A673 (cell line): Measurements from ENCODE around the gene COG2. TPM values are rescaled to one million over a fixed set of nuclear protein-coding genes. Genes with fewer than 3 reads are reported as not detected.

Experiments used
- BruUV-seq: library from RNA; stranded (reverse); fragments of 400-500 nt; replicated peaks from 2 replicates; lab custom pipeline; 2021; lab: Mats Ljungman, UMichigan
- CTCF ChIA-PET: fragments of 300-600 bp; sonication (Branson Sonifier 250); formaldehyde crosslinking; loops from one replicate; lab custom pipeline; 2022; ENCODE audit warnings: antibody characterized with exemption; lab: Charles Lee
- POLR2A ChIA-PET: fragments of 300-600 bp; sonication (Branson Sonifier 250); formaldehyde crosslinking; loops from one replicate; lab custom pipeline; 2022; ENCODE audit warnings: antibody characterized with exemption; ENCODE audit not compliant: low non-redundant PET; lab: Charles Lee
- DNase-seq: peaks from one replicate; pipeline ENCODE4 v3.0.0-alpha.2; 2015; ENCODE audit warnings: low spot score
- H3K27ac ChIP-seq: fragments of 200-600 bp; sonication (generic); 2 replicates; pipeline ENCODE4 v1.5.1; 2016; ENCODE audit warnings: mixed run types, low read depth, mild to moderate bottlenecking, mixed read lengths, antibody characterized with exemption, low read length; ENCODE audit not compliant: poor library complexity, severe bottlenecking
- H3K27me3 ChIP-seq: fragments of 200-600 bp; sonication (generic); replicated peaks from 2 replicates; pipeline ENCODE4 v1.6.1; 2017; ENCODE audit warnings: mixed run types, low read depth, mild to moderate bottlenecking, mixed read lengths, antibody characterized with exemption, low read length; ENCODE audit not compliant: insufficient read depth, poor library complexity
- H3K36me3 ChIP-seq: fragments of 200-600 bp; sonication (generic); 2 replicates; pipeline ENCODE4 v1.6.1; 2016; ENCODE audit warnings: mixed run types, mild to moderate bottlenecking, mixed read lengths, antibody characterized with exemption, low read length; ENCODE audit not compliant: insufficient read depth, poor library complexity, severe bottlenecking
- H3K4me1 ChIP-seq: fragments of 200-600 bp; sonication (generic); 2 replicates; pipeline ENCODE4 v1.6.1; 2017; ENCODE audit warnings: mixed run types, mild to moderate bottlenecking, mixed read lengths, antibody characterized with exemption, low read length; ENCODE audit not compliant: insufficient read depth, poor library complexity, severe bottlenecking
- H3K4me3 ChIP-seq: fragments of 200-600 bp; sonication (generic); 2 replicates; pipeline ENCODE4 v1.5.1; 2016; ENCODE audit warnings: low read depth, mixed run types, mild to moderate bottlenecking, mixed read lengths, low read length; ENCODE audit not compliant: poor library complexity, severe bottlenecking
- H3K9me3 ChIP-seq: fragments of 200-600 bp; sonication (generic); 2 replicates; pipeline ENCODE4 v1.6.1; 2016; ENCODE audit warnings: mixed run types, low read depth, mild to moderate bottlenecking, mixed read lengths, antibody characterized with exemption, low read length; ENCODE audit not compliant: poor library complexity, severe bottlenecking
- EZH2 ChIP-seq: fragments of 200-600 bp; sonication (generic); IDR thresholded peaks from 2 replicates; pipeline ENCODE4 v1.6.1; 2017; ENCODE audit warnings: borderline replicate concordance, low read depth, mild to moderate bottlenecking, mixed read lengths, antibody characterized with exemption, low read length; ENCODE audit not compliant: poor library complexity, severe bottlenecking
- intact Hi-C: fragments of 100-400 bp; cut with micrococcal nuclease; formaldehyde crosslinking; loops from one replicate; pipeline ENCODE4 v1.10.0; 2022; ENCODE audit not compliant: unreplicated experiment
- total RNA-seq: library from RNA; stranded (reverse); gene quantifications from 2 replicates; pipeline ENCODE4 v1.2.3, GENCODE V29; 2021
- TF ChIP-seq, protein P1 (sequence below): fragments of 300-800, 200-600 bp; sonication (generic); conservative IDR thresholded peaks from 2 replicates; pipeline ENCODE4 v1.5.1; 2017; ENCODE audit warnings: low read depth, mild to moderate bottlenecking, antibody characterized with exemption, low read length, moderate library complexity, mixed read lengths

Gene COG2
- total RNA-seq, 1 experiment from 2014 or later: 20.3 TPM

DNA sequence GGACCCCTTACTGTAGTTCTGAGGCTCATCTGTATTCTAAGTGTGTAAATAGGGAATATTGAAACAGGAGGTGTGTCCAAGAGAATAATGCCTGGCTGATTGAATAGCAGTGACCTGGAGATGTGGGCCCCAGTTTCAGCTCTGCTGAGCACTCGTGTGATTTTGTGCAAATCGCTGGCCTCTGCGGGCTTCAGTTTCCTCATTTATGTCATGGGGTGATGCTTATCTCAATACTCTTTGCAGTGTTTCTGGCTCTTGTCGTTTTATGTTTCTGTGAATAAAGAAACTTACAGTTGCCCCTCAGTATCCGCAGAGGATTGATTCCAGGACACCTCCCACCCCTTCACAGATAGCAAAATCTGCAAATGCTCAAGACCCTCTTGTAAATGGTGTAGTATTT lies 5.0 kb downstream of the COG2 start:
- TF ChIP-seq, protein P1, sequence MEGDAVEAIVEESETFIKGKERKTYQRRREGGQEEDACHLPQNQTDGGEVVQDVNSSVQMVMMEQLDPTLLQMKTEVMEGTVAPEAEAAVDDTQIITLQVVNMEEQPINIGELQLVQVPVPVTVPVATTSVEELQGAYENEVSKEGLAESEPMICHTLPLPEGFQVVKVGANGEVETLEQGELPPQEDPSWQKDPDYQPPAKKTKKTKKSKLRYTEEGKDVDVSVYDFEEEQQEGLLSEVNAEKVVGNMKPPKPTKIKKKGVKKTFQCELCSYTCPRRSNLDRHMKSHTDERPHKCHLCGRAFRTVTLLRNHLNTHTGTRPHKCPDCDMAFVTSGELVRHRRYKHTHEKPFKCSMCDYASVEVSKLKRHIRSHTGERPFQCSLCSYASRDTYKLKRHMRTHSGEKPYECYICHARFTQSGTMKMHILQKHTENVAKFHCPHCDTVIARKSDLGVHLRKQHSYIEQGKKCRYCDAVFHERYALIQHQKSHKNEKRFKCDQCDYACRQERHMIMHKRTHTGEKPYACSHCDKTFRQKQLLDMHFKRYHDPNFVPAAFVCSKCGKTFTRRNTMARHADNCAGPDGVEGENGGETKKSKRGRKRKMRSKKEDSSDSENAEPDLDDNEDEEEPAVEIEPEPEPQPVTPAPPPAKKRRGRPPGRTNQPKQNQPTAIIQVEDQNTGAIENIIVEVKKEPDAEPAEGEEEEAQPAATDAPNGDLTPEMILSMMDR: no peak
- TF ChIP-seq EZH2: no peak
- intact Hi-C loops: no loop called here
- no peak for DNase-seq
- no peaks in the 10 kb centered on the region for H3K27me3 ChIP-seq
- no peak overlapping the region for H3K4me3 ChIP-seq
- H3K4me1 ChIP-seq: peaks cover 3% of the 10 kb centered on the region
- no TSS peak for BruUV-seq
- CTCF ChIA-PET: no interaction called here
- H3K27ac ChIP-seq: no peak overlapping the region
- H3K36me3 ChIP-seq: no peaks in the 10 kb centered on the region
- POLR2A ChIA-PET: no interaction called here
- peaks cover 1% of the 10 kb centered on the region for H3K9me3 ChIP-seq

DNA sequence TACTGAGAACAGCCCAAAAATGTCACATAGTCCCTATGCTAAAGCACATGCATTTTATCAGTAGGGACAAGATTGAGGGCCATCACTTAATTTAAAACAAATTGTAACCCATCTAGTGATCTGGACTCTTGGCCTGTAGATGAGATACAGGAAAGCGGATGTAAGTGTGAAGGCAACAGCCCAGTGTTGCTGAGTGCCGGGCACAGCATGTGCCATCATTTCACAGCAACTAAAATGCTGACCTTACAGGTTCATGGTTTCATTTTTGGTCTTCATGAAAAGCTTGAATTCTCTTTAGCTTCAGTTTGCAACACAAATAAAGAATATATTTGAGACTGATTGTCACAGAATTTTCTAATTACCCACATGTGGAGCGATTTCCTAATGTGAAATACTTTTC lies 5.8 kb downstream of the COG2 start:
- Histone ChIP-seq H3K27ac (no peak overlapping the region), H3K9me3 (peaks cover 3% of the 10 kb centered on the region), H3K4me1 (peaks cover 3% of the 10 kb centered on the region), H3K27me3 (no peaks in the 10 kb centered on the region), H3K36me3 (no peaks in the 10 kb centered on the region), H3K4me3 (no peak overlapping the region)
- intact Hi-C loops: no loop called here
- CTCF ChIA-PET: no interaction called here
- BruUV-seq: no TSS peak
- POLR2A ChIA-PET: no interaction called here
- TF ChIP-seq, protein P1: no peak
- no peak for TF ChIP-seq EZH2
- DNase-seq: no peak

DNA sequence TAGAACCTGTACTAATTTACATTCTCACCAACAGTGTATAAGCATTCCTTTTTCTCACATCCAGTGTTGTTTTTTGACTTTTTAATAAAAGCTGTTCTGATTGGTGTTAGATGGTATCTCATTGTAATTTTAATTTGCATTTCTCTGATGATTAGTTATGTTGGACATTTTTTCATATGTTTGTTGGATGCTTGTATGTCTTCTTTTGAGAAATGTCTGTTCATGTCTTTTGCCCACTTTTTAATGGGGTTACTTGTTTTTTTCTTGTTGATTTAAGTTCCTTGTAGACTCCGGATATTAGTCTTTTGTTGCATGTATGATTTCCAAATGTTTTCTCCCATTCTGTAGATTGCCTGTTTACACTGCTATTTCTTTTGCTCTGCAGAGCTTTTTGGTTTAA lies 8.0 kb downstream of the COG2 start:
- H3K4me1 ChIP-seq: no peaks in the 10 kb centered on the region
- ChIA-PET POLR2A (interaction anchor here (0.8 kb wide), 1 partner anchor 1740 kb away, joined by 3 read pairs; no protein-coding TSS in a partner anchor), CTCF (no interaction called here)
- no peak for TF ChIP-seq EZH2
- TF ChIP-seq, protein P1: no peak
- intact Hi-C loops: no loop called here
- no peak overlapping the region for H3K27ac ChIP-seq
- H3K9me3 ChIP-seq: peaks cover 3% of the 10 kb centered on the region
- DNase-seq: no peak
- BruUV-seq: no TSS peak
- H3K4me3 ChIP-seq: no peak overlapping the region
- no peaks in the 10 kb centered on the region for H3K36me3 ChIP-seq
- H3K27me3 ChIP-seq: no peaks in the 10 kb centered on the region
